CD4-positive, alpha-beta T cell treated with Interleukin-6 for 4 hours (primary cell): Measurements from ENCODE around the gene C1orf167.
A peak's percentile ranks its signal among the peaks of the same experiment; 100 is the strongest.

Experiments
- DNase-seq: peaks from one replicate; pipeline ENCODE4 v3.0.0-alpha.2; 2020; ENCODE audit warnings: mixed read lengths

Gene C1orf167

DNA sequence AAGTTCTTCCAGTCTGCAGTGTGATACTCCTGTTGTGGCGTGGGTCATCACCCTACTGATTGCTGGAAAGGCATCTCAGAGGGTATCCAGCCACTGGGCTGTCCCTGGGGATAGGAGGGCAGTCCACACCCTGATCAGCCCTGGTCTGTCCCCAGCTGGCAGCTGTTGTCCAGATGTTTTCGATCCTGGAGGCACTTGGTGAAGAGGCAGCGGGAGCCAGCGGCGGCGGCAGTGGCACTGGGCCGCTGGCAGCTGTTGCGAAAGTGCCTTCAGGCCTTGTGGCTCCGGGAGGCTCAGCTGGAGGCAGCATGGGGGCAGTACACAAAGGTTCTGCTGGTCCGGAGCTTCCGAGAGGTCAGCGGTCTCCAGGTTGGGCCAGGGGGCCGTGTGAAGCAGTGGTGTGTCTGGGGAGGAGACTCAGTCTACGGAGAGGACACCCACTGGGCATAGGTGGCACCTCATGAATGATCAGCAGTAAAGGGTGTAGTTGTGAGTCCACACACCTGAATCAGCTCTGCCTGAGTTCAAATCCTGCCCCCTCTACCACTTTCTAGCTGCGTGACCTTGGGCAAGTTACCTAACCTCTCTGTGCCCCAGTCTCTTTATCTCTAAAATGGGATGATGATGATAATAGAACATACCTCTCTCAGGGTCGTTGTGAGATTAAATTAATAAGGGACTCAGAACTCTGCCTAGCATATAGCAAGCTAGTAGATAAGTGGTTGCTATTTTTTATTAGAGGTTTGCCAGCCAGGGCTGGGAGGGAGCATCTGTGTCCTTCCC is 6.1 kb downstream of the C1orf167 start:
- no peak for DNase-seq

DNA sequence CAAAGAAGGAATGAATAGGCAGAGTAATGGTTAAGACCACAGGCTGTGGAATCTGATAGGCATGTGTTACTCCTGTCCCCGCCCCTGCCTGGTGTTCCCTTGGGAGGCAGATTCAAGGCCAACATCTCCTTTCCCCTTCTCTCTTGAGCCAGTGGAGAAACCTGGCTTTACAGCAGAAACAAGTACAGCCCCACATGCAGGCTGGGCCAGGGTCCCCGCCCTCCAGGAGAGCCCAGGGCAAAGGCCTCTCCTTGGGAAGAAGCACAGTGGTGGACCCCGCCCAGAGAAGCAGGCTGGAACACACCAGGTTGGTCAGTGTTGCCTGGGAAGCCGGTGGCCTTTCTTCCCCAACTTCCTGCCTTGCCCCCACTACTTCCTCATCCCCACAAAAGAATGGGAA is 6.8 kb downstream of the C1orf167 start:
- DNase-seq = no peak

DNA sequence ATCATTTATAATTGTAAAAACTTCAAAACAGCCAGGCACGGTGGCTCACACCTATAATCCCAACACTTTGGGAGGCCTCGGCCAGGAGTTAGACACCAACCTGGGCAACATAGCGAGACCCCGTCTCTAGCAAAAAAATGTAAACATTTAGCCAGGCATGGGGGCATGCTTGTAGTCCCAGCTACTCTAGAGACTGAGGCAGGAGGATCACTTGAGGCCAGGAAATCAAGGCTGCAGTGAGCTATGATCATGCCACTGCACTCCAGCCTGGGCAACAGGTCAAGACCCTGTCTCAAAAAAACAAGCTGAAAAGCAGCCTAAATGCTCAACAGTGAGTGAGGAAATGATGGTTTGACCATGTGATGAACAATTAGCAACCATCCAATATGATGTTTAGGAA is 7.3 kb downstream of the C1orf167 start:
- DNase-seq = no peak

DNA sequence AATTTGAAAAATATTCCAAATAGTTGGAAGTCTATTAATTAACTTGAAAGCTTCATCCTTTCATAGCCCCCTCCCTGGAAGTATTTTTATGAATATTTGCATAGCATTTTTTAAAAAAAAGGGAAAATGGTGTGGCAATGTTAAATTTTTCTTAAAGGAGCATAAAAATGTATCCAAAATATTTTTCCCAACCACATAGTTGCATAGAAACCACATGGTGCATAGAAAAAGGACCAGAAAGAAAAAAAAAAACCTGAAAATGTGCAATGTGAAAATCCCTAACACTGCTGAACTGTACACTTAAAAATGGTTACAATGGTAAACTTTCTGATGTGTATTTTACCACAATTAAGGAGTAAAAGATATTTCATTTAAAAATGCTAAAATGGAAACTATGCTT is 8.0 kb downstream of the C1orf167 start:
- no peak for DNase-seq

DNA sequence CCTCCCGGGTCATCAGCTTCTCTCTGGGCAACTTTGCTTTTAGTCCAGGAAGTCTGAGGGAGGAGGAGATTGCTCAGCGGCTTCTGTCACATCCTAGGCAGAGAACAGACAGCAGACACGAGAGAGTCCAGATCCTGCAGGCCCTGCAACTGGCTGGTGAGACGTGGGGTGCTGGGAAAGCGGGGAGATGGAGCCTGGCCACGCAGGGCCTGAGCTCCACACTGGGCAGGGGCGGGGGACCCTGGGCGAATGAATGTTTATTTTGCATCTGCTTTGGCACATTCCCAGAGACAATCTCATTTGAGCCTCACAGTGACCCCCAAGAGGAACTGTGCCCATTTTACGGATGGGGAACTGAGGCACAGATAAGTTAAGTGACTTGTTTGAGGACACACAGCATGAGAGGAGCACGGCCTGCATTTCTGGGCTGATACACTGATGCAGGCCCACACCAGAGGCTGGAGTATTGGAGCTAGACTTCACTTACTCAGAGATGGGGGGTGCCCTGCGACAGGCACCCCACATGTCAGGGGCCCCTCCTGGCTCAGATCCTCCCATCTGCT is 9.6 kb downstream of the C1orf167 start:
- no peak for DNase-seq

DNA sequence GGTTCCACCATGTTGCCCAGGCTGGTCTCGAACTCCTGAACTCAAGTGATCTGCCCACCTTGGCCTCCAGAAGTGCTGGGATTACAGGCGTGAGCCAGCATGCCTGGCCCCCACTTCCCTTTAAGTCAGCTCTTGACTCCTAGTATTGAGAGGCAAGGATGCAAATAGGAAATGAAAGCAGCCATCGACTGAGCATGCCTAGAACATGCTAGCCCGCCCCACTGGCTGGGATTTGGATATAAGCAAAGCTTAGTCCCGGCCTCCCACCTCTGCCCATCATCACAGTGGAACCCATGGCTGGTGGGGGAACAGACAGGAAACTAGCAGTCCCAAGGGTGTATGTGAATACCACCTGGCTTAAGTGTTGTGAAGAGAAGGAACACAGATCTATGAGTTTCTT is 10.5 kb downstream of the C1orf167 start:
- no peak for DNase-seq

DNA sequence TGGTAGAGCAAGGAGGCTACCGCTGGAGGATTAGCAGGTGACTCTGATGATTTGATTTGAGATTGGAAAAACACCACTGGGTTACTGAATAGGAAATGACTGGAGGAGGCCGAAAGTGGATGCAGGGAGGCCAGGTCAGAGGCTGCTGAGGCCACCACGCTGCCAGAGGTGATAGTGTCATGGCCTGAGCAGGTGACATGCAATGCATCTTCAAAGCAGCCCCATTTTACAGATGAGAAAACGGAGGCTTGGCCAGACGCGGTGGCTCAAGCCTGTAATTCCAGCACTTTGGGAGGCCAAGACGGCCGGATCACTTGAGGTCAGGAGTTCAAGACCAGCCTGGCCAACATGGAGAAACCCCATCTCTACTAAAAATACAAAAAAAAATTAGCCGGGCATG is 12.8 kb downstream of the C1orf167 start:
- DNase-seq = no peak

DNA sequence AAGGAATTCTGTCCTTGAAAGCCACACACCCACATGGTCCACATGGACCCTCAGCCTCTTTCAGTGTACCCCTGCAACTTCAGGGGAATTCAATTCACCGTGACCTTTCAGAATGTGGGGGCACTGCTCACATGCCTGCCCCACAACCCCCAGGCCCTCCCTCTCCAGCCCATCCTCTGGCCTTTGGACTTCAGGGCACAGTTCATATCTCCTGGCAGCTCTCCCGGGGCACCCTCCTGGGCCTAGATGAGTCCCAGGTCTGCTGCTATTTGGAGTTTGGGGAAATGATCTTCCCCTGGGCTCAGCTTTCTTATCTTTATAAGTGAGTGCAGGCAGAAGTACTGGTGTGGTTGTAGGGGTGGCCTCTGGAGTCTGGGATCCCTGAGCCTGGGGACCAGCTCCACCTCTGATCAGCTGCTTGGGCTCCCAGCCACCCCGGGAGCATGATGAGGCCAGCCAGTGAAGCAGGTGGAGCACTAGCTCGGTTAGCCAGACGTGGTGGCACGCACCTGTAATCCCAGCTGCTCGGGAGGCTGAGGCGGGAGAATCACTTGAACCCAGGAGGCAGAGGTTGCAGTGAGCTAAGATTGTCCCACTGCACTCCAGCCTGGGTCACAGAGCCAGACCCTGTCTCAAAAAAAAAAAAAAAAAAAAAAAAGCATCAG is 15.8 kb downstream of the C1orf167 start:
- DNase-seq = no peak

DNA sequence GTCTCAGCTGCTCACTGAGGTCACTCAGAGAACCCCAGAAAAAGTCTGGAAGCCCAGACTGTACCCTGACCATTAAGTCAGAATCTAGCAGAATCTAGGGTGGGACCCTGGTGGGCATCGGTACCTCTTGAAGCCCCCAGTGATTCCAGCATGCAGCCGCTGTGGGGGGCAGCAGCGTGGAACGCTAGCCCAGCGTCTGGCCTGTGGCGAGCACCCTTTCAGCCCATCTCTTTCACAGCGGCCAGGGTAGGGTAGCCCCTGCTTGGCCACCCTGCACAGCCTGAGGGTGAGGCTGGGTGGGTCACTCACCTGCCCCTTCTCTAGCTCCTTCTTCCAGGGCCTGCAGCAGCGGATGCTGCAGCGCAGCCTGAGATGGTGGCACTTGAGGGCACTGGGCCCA is 16.3 kb downstream of the C1orf167 start:
- no peak for DNase-seq

DNA sequence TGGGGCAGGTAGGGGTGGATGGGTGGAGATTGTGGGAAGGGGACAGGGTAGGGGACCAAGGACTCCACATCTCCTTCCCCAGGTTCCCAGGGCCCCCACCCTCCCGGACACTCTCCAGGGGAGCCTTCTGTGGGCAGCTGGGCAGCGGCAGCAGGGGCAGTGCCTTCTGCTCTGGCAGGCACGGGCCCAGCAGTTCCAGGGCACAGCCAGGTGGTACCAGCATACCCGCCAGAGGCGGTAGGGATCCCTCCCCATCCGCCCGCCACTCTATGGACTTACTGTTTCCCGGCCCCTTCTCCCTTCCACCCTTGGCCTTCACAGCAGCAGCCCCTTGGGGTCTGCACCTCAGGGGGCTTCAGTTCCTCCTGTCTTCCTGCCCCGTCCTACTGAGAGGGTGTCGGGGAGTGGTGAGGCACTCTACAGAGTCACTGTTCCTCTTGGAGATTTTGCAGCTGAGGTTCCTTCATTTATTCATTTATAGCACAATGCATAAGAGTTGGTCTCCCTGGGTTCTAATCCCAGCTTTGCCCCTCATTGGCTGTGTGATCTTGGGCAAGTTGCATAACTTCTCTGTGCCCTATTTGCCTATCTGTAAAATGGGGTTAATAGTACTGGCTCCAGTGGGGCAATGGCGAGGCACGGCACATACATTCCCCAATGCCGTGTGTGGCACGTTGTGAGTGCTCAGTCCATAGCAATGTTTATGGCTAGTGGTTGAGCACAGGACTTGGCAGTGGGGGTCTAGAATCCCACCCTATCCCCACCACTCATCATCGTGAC is 17.0 kb downstream of the C1orf167 start:
- DNase-seq = no peak

DNA sequence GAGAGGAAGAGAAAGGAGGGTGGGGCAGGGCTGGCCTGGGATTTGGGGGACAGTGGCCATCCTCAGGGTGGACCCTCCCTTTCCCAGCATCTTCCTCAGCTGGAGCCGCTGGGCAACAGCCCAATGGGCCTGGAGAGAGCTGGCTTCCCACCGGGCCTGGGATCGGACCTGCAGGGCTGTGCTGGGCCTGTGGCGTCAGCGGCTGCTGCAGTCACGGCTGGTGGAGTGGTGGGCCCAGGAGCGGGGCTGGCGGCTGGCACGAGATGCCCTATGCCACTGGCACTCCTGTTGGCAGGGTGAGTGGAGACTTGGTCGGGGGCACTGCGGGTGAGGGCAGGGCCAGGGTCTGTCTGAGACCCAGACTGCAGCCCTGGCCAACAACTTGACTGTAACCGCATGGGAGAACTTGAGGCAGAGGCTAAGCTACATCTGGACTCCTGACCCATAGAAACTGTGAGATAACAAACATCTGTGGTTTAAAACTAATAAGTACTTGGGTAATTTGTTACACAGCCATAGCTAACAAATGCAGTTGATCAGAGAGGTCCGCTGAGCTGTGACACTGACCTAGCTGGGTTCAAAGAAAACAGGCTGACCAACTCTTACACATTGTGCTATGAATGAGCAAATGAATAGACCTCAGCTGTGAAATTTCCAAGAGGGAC is 17.9 kb downstream of the C1orf167 start:
- no peak for DNase-seq

DNA sequence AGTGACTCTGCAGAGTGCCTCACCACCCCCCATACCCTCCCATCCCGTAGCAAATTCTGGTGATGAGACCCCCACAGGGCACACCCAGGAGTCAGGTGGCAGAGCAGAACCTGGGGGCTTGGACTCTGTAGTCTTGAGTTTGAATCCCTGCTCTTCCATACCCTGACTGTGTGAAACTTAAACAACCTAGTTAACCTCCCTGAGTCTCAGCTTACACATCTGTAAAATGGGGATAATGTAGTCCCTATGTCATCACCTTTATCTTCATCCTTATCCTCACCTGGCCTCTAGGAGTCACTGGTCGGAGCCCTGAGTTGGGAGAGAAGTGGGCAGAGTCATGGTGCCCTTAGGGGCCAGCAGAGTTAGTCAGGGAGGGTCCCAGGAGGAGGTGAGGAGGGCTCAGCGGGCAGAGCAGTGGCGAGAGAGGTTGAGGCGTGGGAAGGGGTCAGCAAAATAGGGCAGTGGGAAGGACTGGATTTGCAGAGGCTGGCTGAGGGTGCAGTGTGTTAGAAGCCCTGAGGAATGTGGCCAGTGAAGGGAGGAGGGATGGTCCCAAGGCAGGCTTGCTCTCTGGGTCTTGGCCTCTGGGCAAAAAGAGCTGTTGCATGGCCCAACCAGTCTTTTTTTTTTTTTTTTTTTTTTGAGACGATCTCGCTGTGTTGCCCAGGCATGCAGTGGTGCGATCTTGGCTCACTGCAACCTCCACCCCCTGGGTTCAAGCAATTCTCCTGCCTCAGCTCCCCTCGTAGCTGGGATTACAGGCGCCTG is 18.6 kb downstream of the C1orf167 start:
- DNase-seq = no peak

DNA sequence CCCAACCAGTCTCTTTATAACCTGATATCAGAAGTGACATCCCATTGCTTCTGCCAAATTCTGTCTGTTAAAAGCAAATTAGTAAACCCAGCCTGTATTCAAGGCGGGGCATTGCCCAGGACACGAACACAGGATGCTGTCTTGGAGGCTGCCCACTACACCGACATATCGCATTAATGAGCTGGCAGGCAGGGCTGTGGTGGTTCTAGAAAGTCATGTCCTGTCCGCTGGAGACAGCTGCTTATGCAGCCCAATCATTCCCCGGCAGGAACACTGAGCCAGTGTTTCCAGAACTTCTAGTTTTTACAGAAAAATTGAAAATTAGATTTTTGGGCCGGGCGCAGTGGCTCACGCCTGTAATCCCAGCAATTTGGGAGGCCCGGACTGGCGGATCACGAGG is 19.3 kb downstream of the C1orf167 start:
- no peak for DNase-seq

DNA sequence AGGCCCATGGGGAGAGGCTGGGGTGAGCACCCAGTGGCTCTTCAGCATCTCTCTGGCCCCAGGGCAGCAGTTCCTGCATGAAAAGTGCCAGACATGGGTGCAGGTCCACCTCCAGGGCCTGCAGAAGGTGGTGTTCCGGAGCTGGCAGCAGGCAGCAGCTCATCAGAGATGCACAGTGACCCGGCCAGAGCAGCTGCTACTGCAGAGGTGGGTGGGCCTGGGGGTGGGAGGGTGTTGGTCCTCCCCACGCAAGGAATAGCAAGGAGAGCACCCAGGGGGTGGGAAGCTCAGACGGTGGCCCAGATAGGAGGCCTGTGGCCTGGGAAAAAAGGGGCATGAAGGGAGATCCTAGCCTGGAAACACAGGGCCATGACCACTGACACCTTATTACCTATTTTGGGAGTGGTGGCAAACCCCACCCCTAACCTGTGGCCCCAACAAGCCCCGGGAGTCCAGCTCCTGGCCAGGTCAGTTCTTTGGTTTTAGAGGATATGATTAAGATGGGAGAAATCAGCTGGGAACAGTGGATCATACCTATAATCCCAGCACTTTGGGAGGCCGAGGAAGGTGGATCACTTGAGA is 20.2 kb downstream of the C1orf167 start:
- no peak for DNase-seq

DNA sequence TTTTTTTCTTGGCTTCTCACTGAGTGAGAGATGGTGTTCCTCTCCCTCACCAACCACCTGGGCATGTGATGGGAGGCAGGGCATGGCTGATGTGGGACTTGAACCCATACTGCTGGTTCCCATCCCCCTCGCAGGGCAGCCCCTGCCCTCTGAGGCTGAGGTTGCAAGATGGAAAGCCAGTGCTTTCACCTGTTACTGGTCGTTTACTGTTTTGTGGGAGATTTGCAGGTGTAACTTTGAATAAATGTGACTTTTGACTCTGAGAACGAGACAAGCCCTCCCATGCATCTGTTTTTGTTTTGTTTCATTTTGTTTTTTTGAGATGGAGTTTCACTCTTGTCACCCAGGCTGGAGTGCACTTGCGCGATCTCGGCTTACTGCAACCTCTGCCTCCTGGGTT is 21.6 kb downstream of the C1orf167 start:
- no peak for DNase-seq

DNA sequence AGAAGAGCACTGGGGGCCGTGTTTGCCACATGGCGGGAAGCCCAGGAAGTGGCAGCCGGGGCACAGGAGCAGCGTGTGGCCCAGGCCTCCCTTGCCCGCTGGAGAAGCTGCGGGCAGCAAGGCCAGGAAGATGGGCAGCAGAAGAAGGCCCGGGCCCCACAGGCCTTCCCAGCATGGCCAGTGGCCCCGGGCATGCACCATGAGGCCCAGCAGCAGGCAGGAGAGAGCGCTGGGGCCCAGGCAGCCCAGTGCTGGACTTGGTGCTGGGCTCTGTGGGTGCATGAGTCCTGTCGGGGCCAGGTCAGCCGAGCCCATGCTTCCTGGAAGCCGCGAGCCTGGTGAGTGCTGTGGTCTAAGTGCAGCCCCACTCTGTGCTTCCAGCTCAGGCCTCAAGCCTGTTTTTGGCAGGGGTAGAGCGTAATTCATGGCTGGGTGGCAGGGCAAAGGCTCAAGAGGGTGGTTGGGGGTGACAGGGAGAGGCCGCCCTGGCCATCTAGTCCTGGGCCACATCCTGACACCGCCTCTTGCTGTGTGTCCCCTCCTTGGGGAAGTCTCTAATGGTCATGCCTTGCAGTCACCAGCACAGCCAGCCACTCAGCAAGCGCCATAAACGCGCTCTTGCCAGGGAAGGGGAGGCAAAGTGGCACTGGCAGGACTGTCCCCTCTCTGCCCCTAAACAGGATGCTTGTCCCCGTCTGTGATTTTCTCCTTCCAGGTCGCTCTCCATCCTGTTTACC is 22.4 kb downstream of the C1orf167 start:
- no peak for DNase-seq

DNA sequence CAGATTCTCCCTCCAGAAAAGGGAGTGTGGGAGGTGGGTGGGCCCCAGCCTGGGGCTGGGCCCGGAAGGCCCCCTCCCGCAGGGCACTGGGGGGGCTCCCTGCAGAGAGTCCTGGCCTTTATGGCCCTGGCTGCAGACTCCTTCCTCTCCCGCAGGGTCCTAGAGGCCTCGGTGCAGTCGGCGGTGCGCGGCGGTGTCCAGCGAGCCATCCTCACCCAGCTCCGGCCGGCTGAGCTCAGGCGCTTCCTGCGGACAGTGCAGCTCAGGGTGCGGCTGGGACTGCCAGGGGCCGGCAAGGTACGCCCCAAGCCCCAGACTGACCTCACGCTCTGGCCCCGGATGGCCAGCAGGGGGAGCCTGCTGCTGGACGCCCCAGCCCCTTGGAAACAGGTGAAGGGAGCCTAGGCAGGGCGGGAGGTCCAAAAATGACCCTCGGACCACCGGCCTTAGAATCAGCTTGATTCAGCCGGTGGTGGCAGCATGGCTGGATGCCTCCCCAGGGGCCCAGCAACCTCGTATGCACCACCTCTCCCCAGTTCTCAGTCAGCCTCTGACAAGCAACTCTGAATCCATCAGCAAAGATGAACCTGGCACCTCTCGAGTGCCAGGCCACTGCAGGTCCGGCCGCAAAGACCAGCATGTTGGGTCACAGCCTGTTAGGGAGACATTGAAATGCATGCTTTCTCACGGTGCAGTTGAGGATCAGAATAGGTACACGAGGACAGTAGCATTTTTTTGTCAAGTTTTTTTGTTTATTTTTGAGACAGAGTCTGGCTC is 23.2 kb downstream of the C1orf167 start:
- DNase-seq = peak; percentile 57

DNA sequence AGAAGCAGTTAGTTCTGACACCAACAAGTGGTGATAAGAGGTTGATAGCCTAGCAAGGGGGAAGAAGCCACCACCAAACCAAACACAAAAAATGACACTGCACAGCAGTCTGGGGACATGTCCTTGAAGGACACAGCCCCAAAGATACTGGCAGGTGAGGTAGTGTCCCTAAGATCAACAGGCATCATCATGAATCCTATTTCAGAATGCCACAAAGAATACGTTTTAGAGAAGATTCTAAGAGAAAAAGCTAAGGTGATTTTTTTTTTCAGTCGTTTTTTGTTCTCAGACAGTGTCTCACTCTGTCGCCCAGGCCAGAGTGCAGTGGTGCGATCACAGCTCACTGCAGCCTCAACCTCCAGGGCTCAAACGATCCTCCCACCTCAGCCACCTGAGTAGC is 24.2 kb downstream of the C1orf167 start:
- no peak for DNase-seq

DNA sequence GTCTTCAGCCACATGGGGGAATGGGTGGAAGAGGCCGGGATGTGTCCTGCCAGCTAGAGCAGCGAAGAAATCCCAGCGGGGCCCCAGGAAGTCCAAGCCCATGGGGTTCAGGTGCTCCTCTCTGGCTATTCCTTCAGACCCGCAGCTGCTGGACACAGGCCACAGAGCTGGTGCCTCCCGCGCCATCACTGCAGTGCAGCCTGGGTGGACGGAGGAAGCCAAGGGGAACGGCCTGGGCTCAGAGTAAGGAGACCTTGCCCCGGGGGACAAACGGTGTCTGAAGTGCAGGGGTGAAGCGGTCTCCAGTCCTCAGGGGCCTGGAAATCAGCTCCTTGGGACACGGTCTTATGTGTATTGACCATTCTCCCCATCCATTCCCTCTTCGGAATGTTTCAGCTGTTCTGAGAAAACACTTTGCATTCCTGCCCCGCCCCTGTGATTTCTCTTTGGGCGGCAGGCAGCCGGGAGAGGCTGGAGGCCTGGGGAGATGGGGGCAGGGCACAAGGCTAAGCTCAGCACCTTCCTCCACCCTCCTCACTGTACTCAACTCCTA is 25.3 kb downstream of the C1orf167 start:
- no peak for DNase-seq
